ENCODE results near the gene TSPYL6.

DNA sequence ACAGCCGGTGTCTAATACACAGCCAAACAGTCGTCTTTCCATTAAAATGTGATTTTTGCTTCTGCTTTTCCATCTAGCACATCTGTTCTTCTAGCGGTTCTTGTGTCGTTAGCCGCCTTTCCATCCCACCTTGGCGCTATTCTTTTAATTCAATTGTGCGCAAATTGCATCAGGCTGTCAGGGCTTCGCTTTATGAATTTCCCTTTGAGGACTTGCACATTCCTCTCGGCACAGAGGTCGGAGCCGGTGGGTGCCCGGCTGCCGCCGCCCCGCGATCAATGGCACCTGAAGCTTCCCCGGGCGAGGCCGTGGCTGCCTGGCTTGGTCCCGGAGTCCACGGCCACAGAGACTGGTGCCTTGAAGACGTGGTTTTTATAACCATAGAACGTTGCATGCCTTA is 33.9 kb upstream of the TSPYL6 start:
- TF ChIP-seq POLR2A (IDR thresholded peaks at IDR 0.05; ENCODE audit: low read length), result no peak
- no peak for TF ChIP-seq GATA1 (IDR thresholded peaks at IDR 0.05; ENCODE audit: low read depth, low read length)

All from erythroblast (primary cell).